Fibroblast of lung (primary cell): ENCODE results near the gene KHK.

Experiments
- EZH2 ChIP-seq: IDR thresholded peaks from 2 replicates; pipeline ENCODE4 v1.5.1; 2012; ENCODE audit warnings: low read length, control low read depth, mild to moderate bottlenecking; ENCODE audit errors: missing control alignments
- TF ChIP-seq, protein P1 (sequence below), 2 donors: IDR thresholded peaks in 1 of 2; conservative IDR thresholded peaks in 1 of 2; 1 replicate in 1 of 2; 2 replicates in 1 of 2; pipeline ENCODE4 v1.5.1; 2011 to 2012; ENCODE audit warnings: low read length in 2 of 2, control low read depth in 1 of 2, inconsistent platforms in 1 of 2, low read depth in 1 of 2, mild to moderate bottlenecking in 1 of 2

DNA sequence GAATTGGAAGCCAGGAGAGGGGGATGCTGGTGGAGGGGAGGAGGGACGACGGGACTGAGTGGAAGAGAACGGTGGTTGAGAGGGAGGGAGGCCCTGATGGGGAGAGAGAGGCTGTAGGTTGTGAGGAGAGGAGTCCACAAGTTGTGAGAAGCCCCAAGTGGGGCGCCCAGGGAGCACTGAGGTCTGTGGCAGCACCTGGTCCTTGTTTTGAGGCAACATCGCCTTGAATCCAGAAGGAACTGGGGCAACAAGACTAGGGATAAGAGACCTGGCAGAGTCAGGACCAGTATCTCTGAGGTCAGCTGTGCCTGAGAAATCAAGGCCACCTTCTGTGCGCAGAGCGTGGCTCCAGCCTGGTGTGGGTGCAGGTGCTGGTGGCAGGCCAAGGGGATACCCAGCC, 51.5 kb downstream of the KHK start:
- no peak for TF ChIP-seq EZH2
- TF ChIP-seq, protein P1, sequence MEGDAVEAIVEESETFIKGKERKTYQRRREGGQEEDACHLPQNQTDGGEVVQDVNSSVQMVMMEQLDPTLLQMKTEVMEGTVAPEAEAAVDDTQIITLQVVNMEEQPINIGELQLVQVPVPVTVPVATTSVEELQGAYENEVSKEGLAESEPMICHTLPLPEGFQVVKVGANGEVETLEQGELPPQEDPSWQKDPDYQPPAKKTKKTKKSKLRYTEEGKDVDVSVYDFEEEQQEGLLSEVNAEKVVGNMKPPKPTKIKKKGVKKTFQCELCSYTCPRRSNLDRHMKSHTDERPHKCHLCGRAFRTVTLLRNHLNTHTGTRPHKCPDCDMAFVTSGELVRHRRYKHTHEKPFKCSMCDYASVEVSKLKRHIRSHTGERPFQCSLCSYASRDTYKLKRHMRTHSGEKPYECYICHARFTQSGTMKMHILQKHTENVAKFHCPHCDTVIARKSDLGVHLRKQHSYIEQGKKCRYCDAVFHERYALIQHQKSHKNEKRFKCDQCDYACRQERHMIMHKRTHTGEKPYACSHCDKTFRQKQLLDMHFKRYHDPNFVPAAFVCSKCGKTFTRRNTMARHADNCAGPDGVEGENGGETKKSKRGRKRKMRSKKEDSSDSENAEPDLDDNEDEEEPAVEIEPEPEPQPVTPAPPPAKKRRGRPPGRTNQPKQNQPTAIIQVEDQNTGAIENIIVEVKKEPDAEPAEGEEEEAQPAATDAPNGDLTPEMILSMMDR (conservative IDR thresholded peaks at IDR 0.05 in 1 of 2, IDR thresholded peaks at IDR 0.05 in 1 of 2; ENCODE audit: low read depth in 1 of 2, low read length in 2 of 2) = no peak
